Mesenchymal stem cell (in vitro differentiated cells and primary cell): ENCODE results near the gene CMTR1.
"Not testable (repeated sequence)": the region's sequence is repeated elsewhere in the genome, so short reads cannot be mapped to it uniquely, and the experiment has no call there.

Experiments used
- DNase-seq: peaks from one replicate; pipeline ENCODE4 v3.0.0-alpha.2; 2013
- H2AFZ ChIP-seq: one replicate; pipeline ENCODE4 v1.6.1; 2013; ENCODE audit warnings: low read depth, mild to moderate bottlenecking, control low read depth, inconsistent platforms, low read length, moderate library complexity
- H2AK5ac ChIP-seq: 2 replicates; pipeline ENCODE4 v1.6.1; 2013; ENCODE audit warnings: low read length, moderate library complexity, mild to moderate bottlenecking, inconsistent platforms; ENCODE audit not compliant: severe bottlenecking
- H2BK120ac ChIP-seq: one replicate; pipeline ENCODE4 v1.6.1; 2013; ENCODE audit warnings: low read depth, mild to moderate bottlenecking, inconsistent platforms, low read length, moderate library complexity
- H2BK12ac ChIP-seq, 2 experiments: one replicate each; pipeline ENCODE4 v1.6.1; 2013; ENCODE audit warnings: inconsistent platforms in 2 of 2, low read length in 2 of 2, mild to moderate bottlenecking in 2 of 2, moderate library complexity in 2 of 2, control low read depth in 1 of 2
- H2BK15ac ChIP-seq: one replicate; pipeline ENCODE4 v1.6.1; 2013; ENCODE audit warnings: mild to moderate bottlenecking, low read depth, inconsistent platforms; ENCODE audit not compliant: poor library complexity, severe bottlenecking
- H2BK5ac ChIP-seq: 2 replicates; pipeline ENCODE4 v1.6.1; 2013; ENCODE audit warnings: low read depth, mild to moderate bottlenecking, low read length, control low read depth, inconsistent platforms; ENCODE audit not compliant: poor library complexity, severe bottlenecking
- H3K14ac ChIP-seq, 2 experiments: one replicate each; pipeline ENCODE4 v1.6.1; 2013; ENCODE audit warnings: inconsistent platforms in 2 of 2, low read length in 2 of 2, control low read depth in 1 of 2, mild to moderate bottlenecking in 1 of 2, moderate library complexity in 1 of 2
- H3K18ac ChIP-seq, 2 experiments: one replicate each; pipeline ENCODE4 v1.6.1; 2013; ENCODE audit warnings: inconsistent platforms in 2 of 2, low read length in 2 of 2, control low read depth in 1 of 2, low read depth in 1 of 2, mild to moderate bottlenecking in 1 of 2
- H3K23ac ChIP-seq, 2 experiments: one replicate each; pipeline ENCODE4 v1.6.1; 2013; ENCODE audit warnings: inconsistent platforms in 2 of 2, low read length in 2 of 2, mild to moderate bottlenecking in 2 of 2, moderate library complexity in 2 of 2, control low read depth in 1 of 2
- H3K27ac ChIP-seq: 2 replicates; pipeline ENCODE4 v1.5.1; 2013; ENCODE audit warnings: mild to moderate bottlenecking, moderate library complexity, low read length, control low read depth, inconsistent platforms; ENCODE audit not compliant: poor library complexity, severe bottlenecking
- H3K27me3 ChIP-seq, 2 experiments: 2 replicates each; pipeline versions ENCODE4 v1.6.1 to v1.7.0; 2013; ENCODE audit warnings: low read length in 2 of 2, mild to moderate bottlenecking in 2 of 2, moderate library complexity in 2 of 2, control low read depth in 1 of 2, inconsistent platforms in 1 of 2; ENCODE audit not compliant: control insufficient read depth in 1 of 2, insufficient read depth in 1 of 2
- H3K36me3 ChIP-seq, 2 experiments: 2 replicates each; pipeline versions ENCODE4 v1.6.1 to v1.7.0; 2013; ENCODE audit warnings: low read length in 2 of 2, control low read depth in 1 of 2, inconsistent platforms in 1 of 2, low read depth in 1 of 2, mild to moderate bottlenecking in 1 of 2; ENCODE audit not compliant: insufficient read depth in 2 of 2, control insufficient read depth in 1 of 2
- H3K4ac ChIP-seq, 2 experiments: one replicate each; pipeline ENCODE4 v1.6.1; 2013; ENCODE audit warnings: inconsistent platforms in 2 of 2, low read length in 2 of 2, mild to moderate bottlenecking in 2 of 2, moderate library complexity in 2 of 2, control low read depth in 1 of 2, low read depth in 1 of 2
- H3K4me1 ChIP-seq: 2 replicates; pipeline ENCODE4 v1.6.1; 2013; ENCODE audit warnings: low read depth, low read length, control low read depth; ENCODE audit not compliant: control insufficient read depth, insufficient read depth
- H3K4me2 ChIP-seq: 2 replicates; pipeline ENCODE4 v1.6.1; 2013; ENCODE audit warnings: low read length, mild to moderate bottlenecking, inconsistent platforms; ENCODE audit not compliant: poor library complexity, severe bottlenecking
- H3K4me3 ChIP-seq, 2 experiments: 2 replicates each; pipeline versions ENCODE4 v1.5.1 to v1.7.0; 2013; ENCODE audit warnings: low read length in 2 of 2, mild to moderate bottlenecking in 2 of 2, control low read depth in 1 of 2, low read depth in 1 of 2; ENCODE audit not compliant: insufficient read depth in 1 of 2
- H3K79me1 ChIP-seq: replicated peaks from 2 replicates; pipeline ENCODE4 v1.6.1; 2013; ENCODE audit warnings: mild to moderate bottlenecking, control low read depth, low read length, inconsistent platforms; ENCODE audit not compliant: poor library complexity, severe bottlenecking
- H3K9ac ChIP-seq: 2 replicates; pipeline ENCODE4 v1.7.0; 2013; ENCODE audit warnings: mild to moderate bottlenecking, low read length, moderate library complexity
- H3K9me3 ChIP-seq: 2 replicates; pipeline ENCODE4 v1.7.0; 2013; ENCODE audit warnings: mild to moderate bottlenecking, low read length; ENCODE audit not compliant: control insufficient read depth
- H4K8ac ChIP-seq: one replicate; pipeline ENCODE4 v1.6.1; 2013; ENCODE audit warnings: inconsistent platforms, mild to moderate bottlenecking, low read length, moderate library complexity
- H4K91ac ChIP-seq: one replicate; pipeline ENCODE4 v1.6.1; 2013; ENCODE audit warnings: mild to moderate bottlenecking, low read length, inconsistent platforms
- WGBS: methylation state at CpG from one replicate; pipeline ENCODE4 v1.1.7; 2013; ENCODE audit warnings: mixed read lengths; 5-methylcytosine and 5-hydroxymethylcytosine counted together

The CMTR1 gene

GRCh38 chr6:37399131-37399530, 33.9 kb upstream of the CMTR1 start:
- Histone ChIP-seq H3K4me3 (no peak overlapping the region), H3K9me3 (no peaks in the 10 kb centered on the region), H3K27ac (no peak overlapping the region), H4K8ac (no peak overlapping the region), H3K18ac (no peak overlapping the region), H2AFZ (no peak overlapping the region), H3K4me2 (no peak overlapping the region), H2BK12ac (no peak overlapping the region), H2BK5ac (no peak overlapping the region), H3K4ac (no peak overlapping the region), H3K27me3 (peaks cover 6 to 14% of the 10 kb centered on the region in 2 experiments), H4K91ac (no peak overlapping the region), H2BK15ac (no peak overlapping the region), H3K4me1 (no peaks in the 10 kb centered on the region), H3K9ac (no peak overlapping the region), H3K79me1 (no peaks in the 10 kb centered on the region), H3K23ac (no peak overlapping the region), H2AK5ac (no peak overlapping the region), H3K36me3 (peaks cover 10 to 12% of the 10 kb centered on the region in 2 experiments), H3K14ac (no peak overlapping the region), H2BK120ac (no peak overlapping the region)
- no peak for DNase-seq

GRCh38 chr6:37399795-37400490, 33.1 kb upstream of the CMTR1 start:
- H3K23ac ChIP-seq = no peak overlapping the region
- no peaks in the 10 kb centered on the region for H3K79me1 ChIP-seq
- WGBS = 48% methylated on average over 3 of the region's 4 CpGs

DNA sequence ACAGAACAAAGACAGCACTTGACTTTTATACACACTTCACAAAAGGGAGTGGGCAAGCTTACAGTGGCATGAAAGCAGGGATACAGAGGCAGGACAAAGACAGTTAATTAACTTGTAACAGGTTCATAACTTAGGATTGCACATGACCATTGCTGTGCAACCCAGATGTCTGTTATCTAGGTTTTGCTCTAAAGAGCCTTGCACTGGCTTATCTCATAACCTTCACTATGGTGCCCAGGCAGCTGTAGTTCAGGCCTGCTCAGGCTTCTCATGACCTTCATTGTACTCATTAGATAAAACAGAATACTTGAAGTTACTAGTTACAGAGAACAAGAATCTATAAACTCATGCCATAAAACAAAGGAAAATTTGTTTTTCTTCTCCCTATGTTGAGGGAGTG, 31.4 kb upstream of the CMTR1 start:
- not testable (repeated sequence) for H3K79me1 ChIP-seq, H2BK12ac ChIP-seq, H3K4me2 ChIP-seq, H3K36me3 ChIP-seq, H2AFZ ChIP-seq, H3K18ac ChIP-seq, H3K9ac ChIP-seq, H2BK120ac ChIP-seq, H2BK15ac ChIP-seq, H3K27ac ChIP-seq, H4K8ac ChIP-seq, H2AK5ac ChIP-seq, H4K91ac ChIP-seq, H2BK5ac ChIP-seq, DNase-seq, H3K4me1 ChIP-seq, H3K4ac ChIP-seq, H3K14ac ChIP-seq, H3K23ac ChIP-seq, H3K9me3 ChIP-seq, H3K4me3 ChIP-seq
- H3K27me3 ChIP-seq = peaks cover 6 to 14% of the 10 kb centered on the region in 2 experiments

More at GRCh38 chr6:37399795-37400490, 33.1 kb upstream of the CMTR1 start:
- no peak overlapping the region for H2BK120ac ChIP-seq
- H2BK12ac ChIP-seq = no peak overlapping the region
- no peaks in the 10 kb centered on the region for H3K9me3 ChIP-seq
- H3K27me3 ChIP-seq = peaks cover 6 to 14% of the 10 kb centered on the region in 2 experiments
- H2BK5ac ChIP-seq = no peak overlapping the region
- H3K27ac ChIP-seq = no peak overlapping the region
- no peak overlapping the region for H3K4me3 ChIP-seq
- H4K8ac ChIP-seq = no peak overlapping the region
- H3K4me2 ChIP-seq = no peak overlapping the region
- H4K91ac ChIP-seq = no peak overlapping the region
- H3K18ac ChIP-seq = no peak overlapping the region
- peaks cover 5 to 7% of the 10 kb centered on the region in 2 experiments for H3K36me3 ChIP-seq
- H2AK5ac ChIP-seq = no peak overlapping the region
- no peak overlapping the region for H2AFZ ChIP-seq
- no peak overlapping the region for H2BK15ac ChIP-seq
- H3K14ac ChIP-seq = no peak overlapping the region
- H3K9ac ChIP-seq = no peak overlapping the region
- no peak for DNase-seq
- H3K4ac ChIP-seq = no peak overlapping the region
- no peaks in the 10 kb centered on the region for H3K4me1 ChIP-seq

DNA sequence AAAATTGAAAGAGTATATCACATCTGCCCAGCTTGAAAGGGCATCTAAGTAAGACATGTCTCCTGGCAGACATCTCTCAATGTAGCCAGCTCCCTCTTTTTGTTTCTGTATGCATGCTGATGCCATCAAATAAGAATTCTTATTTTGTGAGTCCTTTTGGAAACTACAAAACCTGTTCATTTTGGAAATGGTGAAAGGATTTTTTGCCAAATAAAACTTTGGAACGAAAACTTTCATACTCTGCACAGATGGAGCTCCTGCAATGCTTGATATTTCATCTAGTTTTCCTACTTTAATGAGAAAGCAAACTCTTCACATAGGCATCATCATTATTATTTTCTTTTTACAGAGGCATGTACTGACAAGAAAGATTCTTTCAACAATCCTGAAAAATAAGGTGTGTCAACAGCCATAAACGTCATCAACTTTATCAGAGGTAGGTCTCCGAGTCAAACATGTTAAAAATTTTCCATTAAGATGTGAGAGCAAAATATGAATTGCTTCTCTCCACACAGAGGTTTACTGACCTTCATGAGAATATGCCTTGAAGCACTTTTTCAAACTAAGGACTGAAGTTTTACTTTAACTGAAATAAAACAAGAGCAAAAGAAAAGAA, 26.2 kb upstream of the CMTR1 start:
- Histone ChIP-seq H3K14ac (no peak overlapping the region), H2BK5ac (no peak overlapping the region), H3K4me2 (no peak overlapping the region), H2BK12ac (no peak overlapping the region), H3K4ac (no peak overlapping the region), H3K36me3 (no peaks in the 10 kb centered on the region), H2BK120ac (no peak overlapping the region), H4K8ac (no peak overlapping the region), H3K9ac (no peak overlapping the region), H3K27me3 (no peaks in the 10 kb centered on the region), H3K4me3 (no peak overlapping the region), H2AK5ac (no peak overlapping the region), H2BK15ac (no peak overlapping the region), H2AFZ (no peak overlapping the region), H3K18ac (no peak overlapping the region), H3K79me1 (no peaks in the 10 kb centered on the region), H3K9me3 (no peaks in the 10 kb centered on the region), H4K91ac (no peak overlapping the region), H3K27ac (no peak overlapping the region), H3K23ac (no peak overlapping the region), H3K4me1 (no peaks in the 10 kb centered on the region)
- DNase-seq = no peak
- 87% methylated on average over 3 of the region's 3 CpGs for WGBS
